GM18507 (cell line): ENCODE data around the gene PDE4D.
"Not testable (repeated sequence)": the region's sequence is repeated elsewhere in the genome, so short reads cannot be mapped to it uniquely, and the experiment has no call there.

Source experiments
- DNase-seq: peaks from one replicate; pipeline ENCODE4 v3.0.0; 2011; ENCODE audit warnings: low read depth; ENCODE audit not compliant: insufficient read length; ENCODE audit errors: extremely low spot score
- FAIRE-seq: peaks from 2 replicates; lab custom pipeline; 2011; peaks lifted over from hg19 to GRCh38; lab: Jason Lieb, UNC

The PDE4D gene

GRCh38 chr5:59777028-59777427 is 116.5 kb downstream of the PDE4D start:
- DNase-seq, result no peak
- FAIRE-seq, result no peak

- FAIRE-seq (no peak), DNase-seq (no peak)
Observed at GRCh38 chr5:59773294-59773693, 120.2 kb downstream of the PDE4D start.

- DNase-seq (no peak), FAIRE-seq (no peak)
Observed at GRCh38 chr5:59772757-59773156, 120.8 kb downstream of the PDE4D start.

GRCh38 chr5:59772206-59772605 is 121.3 kb downstream of the PDE4D start:
- DNase-seq (no peak), FAIRE-seq (no peak)

- FAIRE-seq, result no peak
Observed at GRCh38 chr5:59770953-59771352, 122.6 kb downstream of the PDE4D start.

GRCh38 chr5:59769832-59770231 is 123.7 kb downstream of the PDE4D start:
- FAIRE-seq, result no peak
- DNase-seq, result no peak

More at GRCh38 chr5:59770953-59771352, 122.6 kb downstream of the PDE4D start:
- DNase-seq, result no peak

GRCh38 chr5:59769041-59769360 is 124.5 kb downstream of the PDE4D start:
- DNase-seq, result no peak
- no peak for FAIRE-seq

- DNase-seq (no peak), FAIRE-seq (no peak)
Observed at GRCh38 chr5:59768152-59769040, 125.1 kb downstream of the PDE4D start.

- no peak for DNase-seq
Observed at GRCh38 chr5:59767681-59768151, 125.8 kb downstream of the PDE4D start.

GRCh38 chr5:59767211-59767605 is 126.3 kb downstream of the PDE4D start:
- DNase-seq, result no peak
- no peak for FAIRE-seq

More at GRCh38 chr5:59767681-59768151, 125.8 kb downstream of the PDE4D start:
- FAIRE-seq, result no peak

- DNase-seq, result no peak
Observed at GRCh38 chr5:59766427-59767210, 126.9 kb downstream of the PDE4D start.

GRCh38 chr5:59765446-59765845 is 128.1 kb downstream of the PDE4D start:
- FAIRE-seq, result no peak
- no peak for DNase-seq

More at GRCh38 chr5:59766427-59767210, 126.9 kb downstream of the PDE4D start:
- FAIRE-seq, result no peak

- DNase-seq (no peak), FAIRE-seq (no peak)
Observed at GRCh38 chr5:59764361-59764760, 129.2 kb downstream of the PDE4D start.

GRCh38 chr5:59763541-59763940 is 130.0 kb downstream of the PDE4D start:
- DNase-seq (no peak), FAIRE-seq (no peak)

GRCh38 chr5:59762232-59762631 is 131.3 kb downstream of the PDE4D start:
- FAIRE-seq, DNase-seq: not testable (repeated sequence)

- FAIRE-seq, result no peak
- no peak for DNase-seq
Observed at GRCh38 chr5:59760785-59761348, 132.7 kb downstream of the PDE4D start.

- DNase-seq (no peak), FAIRE-seq (no peak)
Observed at GRCh38 chr5:59759600-59760351, 133.8 kb downstream of the PDE4D start.

GRCh38 chr5:59758566-59758965 is 135.0 kb downstream of the PDE4D start:
- DNase-seq (no peak), FAIRE-seq (no peak)

- FAIRE-seq, result no peak
- DNase-seq, result no peak
Observed at GRCh38 chr5:59757442-59757841, 136.1 kb downstream of the PDE4D start.
